OCI-LY3 (cell line): ENCODE measurements around the gene SHC3.

ENCODE experiments used
- EZH2phosphoT487 ChIP-seq: fragments of 200-600 bp; shearing (Covaris generic); IDR thresholded peaks from 2 replicates; pipeline ENCODE4 v1.6.1; 2018; ENCODE audit warnings: antibody characterized with exemption, mixed run types, low read depth
- TF ChIP-seq, protein P1 (sequence below): fragments of 200-600, 300-600 bp; sonication (generic); IDR thresholded peaks from 2 replicates; pipeline ENCODE4 v1.5.1; 2014; ENCODE audit warnings: antibody characterized with exemption, low read length, low read depth

- TF ChIP-seq, protein P1, sequence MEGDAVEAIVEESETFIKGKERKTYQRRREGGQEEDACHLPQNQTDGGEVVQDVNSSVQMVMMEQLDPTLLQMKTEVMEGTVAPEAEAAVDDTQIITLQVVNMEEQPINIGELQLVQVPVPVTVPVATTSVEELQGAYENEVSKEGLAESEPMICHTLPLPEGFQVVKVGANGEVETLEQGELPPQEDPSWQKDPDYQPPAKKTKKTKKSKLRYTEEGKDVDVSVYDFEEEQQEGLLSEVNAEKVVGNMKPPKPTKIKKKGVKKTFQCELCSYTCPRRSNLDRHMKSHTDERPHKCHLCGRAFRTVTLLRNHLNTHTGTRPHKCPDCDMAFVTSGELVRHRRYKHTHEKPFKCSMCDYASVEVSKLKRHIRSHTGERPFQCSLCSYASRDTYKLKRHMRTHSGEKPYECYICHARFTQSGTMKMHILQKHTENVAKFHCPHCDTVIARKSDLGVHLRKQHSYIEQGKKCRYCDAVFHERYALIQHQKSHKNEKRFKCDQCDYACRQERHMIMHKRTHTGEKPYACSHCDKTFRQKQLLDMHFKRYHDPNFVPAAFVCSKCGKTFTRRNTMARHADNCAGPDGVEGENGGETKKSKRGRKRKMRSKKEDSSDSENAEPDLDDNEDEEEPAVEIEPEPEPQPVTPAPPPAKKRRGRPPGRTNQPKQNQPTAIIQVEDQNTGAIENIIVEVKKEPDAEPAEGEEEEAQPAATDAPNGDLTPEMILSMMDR, result no peak
- no peak for TF ChIP-seq EZH2phosphoT487
These were observed 140.1 kb downstream of the SHC3 start for GRCh38 chr9:89038382-89039103.
